H7 (cell line): ENCODE results near the gene ANAPC13. TPM values are rescaled to one million over a fixed set of nuclear protein-coding genes. Genes with fewer than 3 reads are reported as not detected.

ENCODE experiments used
- total RNA-seq: library from RNA; depleted of rRNA; stranded (reverse); fragments of >200 nt; shearing (Covaris generic); gene quantifications from 2 replicates; pipeline ENCODE4 v1.2.3, GENCODE V29; 2014; rRNA removed

The ANAPC13 gene
- total RNA-seq, 1 experiment from 2014 or later, result 44.7 TPM

Other genes with a start within 250 kb of the ANAPC13 start
- gene RYK, start 235.1 kb downstream of the ANAPC13 start, total RNA-seq, result 74.7 and 79.2 TPM in 2 replicates
- gene AMOTL2, start 111.5 kb downstream of the ANAPC13 start, total RNA-seq, result 46.0 and 54.5 TPM in 2 replicates
- 13.7 and 21.4 TPM in 2 replicates for gene CEP63, start 72 bp upstream of the ANAPC13 start, total RNA-seq
- gene KY, start 165.0 kb upstream of the ANAPC13 start, total RNA-seq, result 0.07 TPM in 1 of 2 replicates, not detected in the other